GM21526 (cell line): ENCODE results near the gene LOX.
A peak's percentile ranks its signal among the peaks of the same experiment; 100 is the strongest.

Experiments used
- ATAC-seq: cut with Tn5 transposase; IDR thresholded peaks from one replicate; pipeline ENCODE4 v1.9.1; 2021; ENCODE audit warnings: moderate library complexity; ENCODE audit not compliant: unreplicated experiment, low FRiP score

LOX gene

GRCh38 chr5:122078116-122079110 lies at the start of gene LOX:
Gene LOX, minus strand, starts transcription at chr5:122078259. Its CDS starts 274 bp downstream, at chr5:122077985.
- ATAC-seq, result no peak

GRCh38 chr5:122126756-122127321 lies 48.8 kb upstream of the LOX start:
- ATAC-seq, result no peak

DNA sequence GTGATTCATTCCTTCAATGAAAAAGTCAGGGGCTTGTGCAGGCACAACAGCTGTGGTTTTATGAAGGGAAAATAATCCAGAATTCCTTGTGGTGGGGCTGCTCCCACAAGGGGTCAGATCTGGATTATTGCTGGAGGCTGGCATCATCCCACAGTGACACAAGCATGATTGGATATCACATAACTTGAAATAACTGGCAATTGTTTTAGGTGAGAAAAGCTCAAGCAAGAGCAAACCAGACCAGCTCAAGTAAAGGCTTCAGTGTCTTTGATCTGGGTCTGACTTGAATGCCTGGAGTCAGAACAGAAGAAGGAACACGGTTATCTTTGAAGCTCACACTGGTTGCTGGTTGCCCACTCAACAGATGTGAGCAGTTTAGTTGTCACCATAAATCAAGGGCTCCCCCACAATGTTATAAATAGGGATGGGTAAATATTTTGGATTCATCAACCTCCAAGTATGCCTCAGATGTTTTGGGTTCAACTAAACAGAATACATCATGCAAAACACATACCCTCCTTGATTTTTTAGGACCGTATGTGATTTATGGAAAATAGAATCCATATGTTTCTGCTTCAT lies 48.2 kb upstream of the LOX start:
- ATAC-seq, result no peak

DNA sequence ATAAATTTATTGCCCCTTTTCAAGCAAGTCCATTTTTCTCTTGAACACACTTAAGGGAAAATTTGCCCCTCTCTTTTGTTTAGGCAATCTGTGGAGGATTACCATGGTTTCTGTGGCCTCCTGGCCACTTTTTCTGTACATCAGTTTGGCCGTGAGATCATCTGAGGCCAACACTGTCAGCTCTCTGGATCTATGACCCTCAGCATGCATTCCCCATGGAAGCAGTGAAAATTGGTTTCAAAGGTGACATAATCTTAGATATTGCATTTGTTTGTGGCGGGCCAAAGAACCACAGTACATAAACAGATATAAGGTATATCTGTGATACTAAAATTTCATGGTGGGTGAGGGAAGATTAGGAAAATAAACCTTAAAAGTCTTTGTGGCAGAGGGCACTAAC lies 46.7 kb upstream of the LOX start:
- ATAC-seq, result no peak

DNA sequence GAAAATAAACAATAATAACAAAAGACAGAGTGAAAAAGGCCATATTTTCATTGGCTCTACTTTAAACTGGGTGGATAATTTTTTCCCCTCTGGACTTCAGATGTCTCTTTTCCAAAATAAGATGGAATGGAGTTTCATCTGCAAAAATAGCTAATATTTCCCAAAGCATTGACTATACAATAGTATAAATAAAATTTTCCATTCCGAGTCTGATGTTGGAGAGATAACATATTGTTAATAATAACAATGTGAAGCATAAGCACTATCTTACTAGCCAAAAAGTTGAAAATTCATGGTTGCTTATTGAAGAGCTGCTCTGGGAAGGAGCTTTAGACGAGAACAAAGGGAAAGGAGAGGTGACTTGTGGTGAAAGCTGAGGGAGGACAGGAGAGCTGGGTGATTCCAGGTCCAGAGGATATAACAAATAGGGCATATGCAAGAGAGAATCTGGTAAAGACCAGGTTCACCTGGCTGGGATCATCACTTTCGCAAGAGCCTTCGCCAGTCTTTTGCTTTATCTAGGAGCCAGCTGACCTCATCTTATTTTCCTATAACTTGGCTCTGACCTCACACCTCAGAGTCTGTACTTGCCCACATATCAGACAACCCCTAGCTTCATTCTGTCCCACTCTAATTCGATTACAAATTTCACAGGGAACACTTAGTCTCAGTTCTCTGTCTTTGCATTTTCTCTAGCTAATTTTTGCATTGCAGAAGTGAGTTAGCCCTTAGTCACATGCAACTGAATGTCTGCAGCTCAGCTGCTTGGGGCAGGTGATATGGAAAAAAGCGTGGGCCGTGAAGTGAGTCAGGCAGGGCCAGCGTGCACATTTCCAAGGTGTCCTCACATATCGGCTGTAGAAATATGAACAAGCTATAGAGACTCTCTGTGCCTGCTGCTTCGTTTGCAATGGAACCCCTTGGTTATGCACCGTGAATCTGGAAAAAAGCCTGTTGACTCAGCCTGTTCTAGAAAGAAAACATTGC lies 43.7 kb upstream of the LOX start:
- no peak for ATAC-seq

- no peak for ATAC-seq
Measured at GRCh38 chr5:122120957-122121356, 42.9 kb upstream of the LOX start.

- ATAC-seq, result no peak
Measured at GRCh38 chr5:122120493-122120892, 42.4 kb upstream of the LOX start.

DNA sequence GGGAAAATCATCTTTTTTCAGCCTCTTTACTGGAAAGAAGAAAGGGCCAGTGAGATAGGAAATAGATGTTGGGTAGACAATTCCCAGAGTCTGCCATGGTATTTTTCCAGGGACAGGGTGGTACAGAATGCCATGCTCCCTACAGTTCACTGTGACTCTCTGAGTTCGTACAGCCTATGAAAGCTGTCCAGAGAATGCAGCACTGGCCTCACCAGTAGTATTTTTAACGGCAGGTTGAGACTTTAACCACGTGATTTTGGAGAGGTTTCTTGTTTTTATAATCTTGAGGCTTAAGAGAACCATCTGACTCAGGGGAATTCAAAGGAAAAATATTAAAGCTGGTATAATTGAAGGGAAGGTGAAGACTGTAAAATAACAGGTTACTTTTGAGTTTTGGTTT lies 41.1 kb upstream of the LOX start:
- no peak for ATAC-seq

GRCh38 chr5:122118356-122118948 lies 40.4 kb upstream of the LOX start:
- ATAC-seq, result no peak

GRCh38 chr5:122114501-122114900 lies 36.4 kb upstream of the LOX start:
- no peak for ATAC-seq

GRCh38 chr5:122112733-122113558 lies 34.9 kb upstream of the LOX start:
- ATAC-seq, result no peak

DNA sequence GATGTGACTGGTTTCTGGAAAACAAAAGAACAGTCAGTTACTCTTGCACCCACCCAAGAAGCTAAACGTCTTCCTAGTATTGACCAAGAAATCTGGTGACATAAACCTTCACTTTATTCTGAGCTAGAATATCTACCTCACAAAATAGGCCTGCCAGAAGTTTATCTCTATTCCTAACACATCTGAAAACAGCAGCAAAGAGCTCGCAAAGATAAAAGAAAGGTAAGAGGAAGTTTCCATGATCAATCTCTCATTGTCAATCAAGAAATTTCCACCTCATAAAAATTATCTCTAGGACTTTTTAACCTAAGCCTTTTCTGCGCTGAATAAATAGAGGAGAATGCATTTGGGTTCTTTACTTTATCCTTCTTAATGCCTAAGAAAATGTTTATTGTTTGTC lies 34.0 kb upstream of the LOX start:
- ATAC-seq, result no peak

DNA sequence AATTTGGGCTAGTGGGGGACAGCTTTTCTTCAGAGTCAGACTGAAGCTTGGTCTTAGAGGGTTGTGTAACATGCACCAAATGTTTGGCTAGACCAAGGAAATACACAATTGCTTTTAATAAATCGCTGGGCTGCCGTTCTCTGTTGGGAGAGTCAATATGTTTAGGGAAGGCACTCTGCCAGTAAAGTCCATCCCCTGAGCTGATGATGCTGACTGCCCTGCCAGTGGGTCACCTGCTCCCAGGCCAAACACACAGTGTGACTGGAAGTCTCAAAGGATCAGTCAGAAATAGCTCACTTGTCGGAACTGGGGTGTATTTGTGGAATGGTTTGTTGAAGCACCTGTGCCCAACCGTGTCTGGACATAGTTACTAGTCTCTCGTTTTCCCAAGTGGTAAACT lies 33.4 kb upstream of the LOX start:
- ATAC-seq, result no peak

- ATAC-seq, result no peak
Measured at GRCh38 chr5:122110987-122111386, 32.9 kb upstream of the LOX start.

- no peak for ATAC-seq
Measured at GRCh38 chr5:122107016-122107415, 29.0 kb upstream of the LOX start.

- ATAC-seq, result no peak
Measured at GRCh38 chr5:122105909-122106308, 27.9 kb upstream of the LOX start.

GRCh38 chr5:122102825-122103224 lies 24.8 kb upstream of the LOX start:
- ATAC-seq, result no peak

DNA sequence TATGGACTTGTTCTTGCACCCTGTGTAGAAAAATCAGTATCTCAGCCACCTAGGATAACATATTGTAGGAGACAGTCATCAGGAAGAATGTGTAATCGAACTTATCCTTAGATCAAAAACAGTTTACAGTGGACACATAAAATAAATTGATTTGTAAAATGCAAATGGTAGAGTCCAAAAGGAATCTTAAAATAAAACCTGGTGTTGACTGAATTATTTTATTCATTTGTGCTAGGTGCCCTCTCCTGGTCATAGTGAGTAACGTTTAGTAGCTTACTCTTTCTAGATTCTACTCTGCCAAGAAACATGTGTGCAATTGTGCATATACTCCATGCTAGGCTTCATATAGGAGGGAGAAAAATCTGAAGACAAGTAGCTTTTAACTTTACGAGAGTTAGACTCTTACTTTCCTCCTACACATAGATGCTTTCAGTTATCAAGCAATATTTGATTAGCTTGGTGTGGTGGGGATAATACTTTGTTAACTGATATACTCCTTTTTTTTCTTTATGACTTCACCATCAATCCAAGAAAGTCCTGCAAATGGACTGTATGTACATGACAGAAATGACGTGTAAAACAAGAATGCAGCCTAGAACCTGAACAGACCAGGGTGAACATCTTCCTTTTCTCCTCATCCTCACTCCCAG lies 23.7 kb upstream of the LOX start:
- ATAC-seq, result peak; percentile 79
